KOPT-K1 (cell line): Measurements from ENCODE around the gene SAMD14.

ENCODE experiments used
- H3K27ac ChIP-seq: fragments of 200-600 bp; sonication (generic); 2 replicates; pipeline ENCODE4 v1.5.1; 2016; ENCODE audit warnings: antibody characterized with exemption, mild to moderate bottlenecking, low read depth, low read length; ENCODE audit not compliant: poor library complexity, severe bottlenecking
- H3K36me3 ChIP-seq: fragments of 200-600 bp; sonication (generic); 2 replicates; pipeline ENCODE4 v1.5.1; 2017; ENCODE audit warnings: antibody characterized with exemption, mild to moderate bottlenecking, low read length, moderate library complexity; ENCODE audit not compliant: insufficient read depth
- H3K9me3 ChIP-seq: fragments of 200-600 bp; sonication (generic); 2 replicates; pipeline ENCODE4 v1.5.1; 2017; ENCODE audit warnings: antibody characterized with exemption, low read length, mild to moderate bottlenecking; ENCODE audit not compliant: insufficient read depth, poor library complexity, severe bottlenecking

SAMD14 gene

GRCh38 chr17:50079334-50080095 is 50.4 kb downstream of the SAMD14 start:
- no peaks in the 10 kb centered on the region for H3K9me3 ChIP-seq
- no peak overlapping the region for H3K27ac ChIP-seq
- H3K36me3 ChIP-seq: no peaks in the 10 kb centered on the region

GRCh38 chr17:50078430-50078829 is 51.5 kb downstream of the SAMD14 start:
- H3K36me3 ChIP-seq: no peaks in the 10 kb centered on the region
- no peak overlapping the region for H3K27ac ChIP-seq
- no peaks in the 10 kb centered on the region for H3K9me3 ChIP-seq

GRCh38 chr17:50076591-50077235 is 53.2 kb downstream of the SAMD14 start:
- Histone ChIP-seq H3K9me3 (peaks cover under 1% of the 10 kb centered on the region), H3K36me3 (no peaks in the 10 kb centered on the region), H3K27ac (no peak overlapping the region)

DNA sequence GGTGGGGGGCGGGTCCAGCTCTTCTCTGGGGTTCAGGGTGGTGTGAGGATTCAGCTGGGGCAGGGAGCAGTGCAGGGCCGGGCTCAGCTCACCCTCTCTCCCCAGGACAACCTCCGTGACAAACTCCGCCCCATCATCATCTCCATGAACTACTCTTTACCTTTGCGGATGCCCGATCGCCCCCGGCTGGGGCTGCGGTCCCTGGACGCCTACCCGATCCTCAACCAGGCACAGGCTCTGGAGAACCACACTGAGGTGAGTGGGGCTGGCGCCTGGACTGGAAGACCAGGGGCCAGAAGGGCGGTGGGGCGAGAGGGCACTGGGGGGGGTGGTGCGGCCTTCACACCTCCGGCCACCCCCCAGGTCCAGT is 53.8 kb downstream of the SAMD14 start:
- Histone ChIP-seq H3K27ac (no peak overlapping the region), H3K36me3 (no peaks in the 10 kb centered on the region), H3K9me3 (peaks cover 6% of the 10 kb centered on the region)

DNA sequence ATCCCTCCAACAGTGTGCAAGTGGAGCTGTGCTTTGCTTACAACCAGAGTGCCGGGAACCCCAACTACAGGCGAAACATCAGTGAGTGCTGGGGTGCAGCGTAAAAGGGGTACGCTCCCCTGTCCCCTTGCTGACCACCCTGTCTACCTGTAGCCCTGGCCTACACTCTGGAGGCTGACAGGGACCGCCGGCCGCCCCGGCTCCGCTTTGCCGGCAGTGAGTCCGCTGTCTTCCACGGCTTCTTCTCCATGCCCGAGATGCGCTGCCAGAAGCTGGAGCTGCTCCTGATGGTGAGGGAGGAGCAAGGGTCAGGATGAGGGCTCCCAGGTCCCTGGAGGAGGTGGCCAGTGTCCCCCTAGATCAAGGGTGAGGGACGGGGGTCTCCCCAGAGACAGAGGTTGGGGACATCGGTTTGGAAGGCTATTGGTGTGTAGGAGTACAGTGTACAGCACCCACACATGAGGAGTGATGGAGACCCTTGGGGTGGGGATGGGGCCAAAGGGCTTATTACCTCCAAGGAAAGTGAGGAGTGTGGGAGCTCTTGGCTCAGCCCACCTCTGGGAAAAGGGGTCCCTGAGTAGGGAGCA is 54.4 kb downstream of the SAMD14 start:
- no peaks in the 10 kb centered on the region for H3K36me3 ChIP-seq
- no peak overlapping the region for H3K27ac ChIP-seq
- peaks cover 7% of the 10 kb centered on the region for H3K9me3 ChIP-seq

DNA sequence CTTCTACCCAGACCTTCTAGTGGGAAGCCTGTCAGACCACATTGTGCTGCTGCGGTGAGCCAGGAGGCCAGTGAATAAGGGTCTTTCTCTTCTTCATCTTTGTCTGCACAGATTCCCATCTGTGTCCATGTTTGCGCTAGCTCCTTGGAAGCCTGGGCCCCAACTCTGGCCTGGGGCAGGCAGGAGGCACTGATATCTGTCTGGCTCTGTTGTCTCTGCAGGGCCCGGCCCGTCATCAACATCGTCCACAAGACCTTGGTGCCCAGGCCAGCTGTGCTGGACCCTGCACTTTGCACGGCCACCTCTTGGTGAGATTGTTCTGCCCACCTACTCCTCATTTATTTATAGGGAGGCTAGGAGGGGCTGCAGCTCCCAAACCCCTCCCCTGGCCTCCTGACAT is 55.7 kb downstream of the SAMD14 start:
- Histone ChIP-seq H3K36me3 (no peaks in the 10 kb centered on the region), H3K9me3 (peaks cover 7% of the 10 kb centered on the region), H3K27ac (no peak overlapping the region)

DNA sequence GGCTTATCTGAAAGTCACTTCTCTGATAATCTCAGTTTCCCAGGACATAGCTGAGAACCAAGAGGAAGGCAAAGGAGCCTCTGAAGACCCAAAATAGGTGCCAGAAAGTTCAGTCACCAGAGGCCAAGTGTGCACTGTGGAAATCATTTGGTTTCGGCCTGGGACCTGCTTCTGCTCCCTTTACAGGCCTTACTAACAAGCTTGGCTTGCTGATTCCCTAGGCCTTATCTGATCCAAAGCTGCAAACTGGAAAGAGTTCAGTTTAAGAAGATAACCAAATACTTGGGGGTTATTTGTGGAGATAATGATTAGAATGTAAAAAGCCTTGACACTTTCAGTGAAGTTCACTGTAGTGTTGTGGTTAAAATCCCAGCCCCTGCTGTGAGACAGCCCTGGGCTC is 57.0 kb downstream of the SAMD14 start:
- Histone ChIP-seq H3K9me3 (peaks cover 7% of the 10 kb centered on the region), H3K36me3 (no peaks in the 10 kb centered on the region), H3K27ac (no peak overlapping the region)

- Histone ChIP-seq H3K27ac (no peak overlapping the region), H3K36me3 (no peaks in the 10 kb centered on the region), H3K9me3 (peaks cover 7% of the 10 kb centered on the region)
Observed at GRCh38 chr17:50072130-50072529, 57.8 kb downstream of the SAMD14 start.

GRCh38 chr17:50071692-50072091 is 58.3 kb downstream of the SAMD14 start:
- H3K9me3 ChIP-seq: peaks cover 7% of the 10 kb centered on the region
- H3K27ac ChIP-seq: no peak overlapping the region
- no peaks in the 10 kb centered on the region for H3K36me3 ChIP-seq

- Histone ChIP-seq H3K36me3 (no peaks in the 10 kb centered on the region), H3K9me3 (peaks cover 7% of the 10 kb centered on the region), H3K27ac (no peak overlapping the region)
Observed at GRCh38 chr17:50070908-50071680, 58.9 kb downstream of the SAMD14 start.

DNA sequence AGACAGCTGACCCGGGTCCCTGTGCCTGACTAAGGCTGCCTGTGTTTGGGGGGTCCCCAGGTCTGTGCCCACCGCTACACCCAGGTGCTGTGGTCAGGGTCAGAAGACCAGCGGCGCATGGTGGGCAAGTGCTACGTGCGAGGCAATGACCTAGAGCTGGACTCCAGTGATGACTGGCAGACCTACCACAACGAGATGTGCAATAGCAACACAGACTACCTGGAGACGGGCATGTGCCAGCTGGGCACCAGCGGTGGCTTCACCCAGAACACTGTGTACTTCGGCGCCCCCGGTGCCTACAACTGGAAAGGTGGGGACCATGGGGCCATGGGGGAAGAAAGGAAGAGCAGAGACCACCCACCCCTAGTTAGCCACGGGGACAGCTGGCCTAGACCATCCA is 62.0 kb downstream of the SAMD14 start:
- H3K27ac ChIP-seq: no peak overlapping the region
- no peaks in the 10 kb centered on the region for H3K36me3 ChIP-seq
- H3K9me3 ChIP-seq: peaks cover 7% of the 10 kb centered on the region

GRCh38 chr17:50066995-50067394 is 63.0 kb downstream of the SAMD14 start:
- Histone ChIP-seq H3K27ac (no peak overlapping the region), H3K36me3 (no peaks in the 10 kb centered on the region), H3K9me3 (peaks cover 7% of the 10 kb centered on the region)

GRCh38 chr17:50065056-50065455 is 64.9 kb downstream of the SAMD14 start:
- no peak overlapping the region for H3K27ac ChIP-seq
- H3K9me3 ChIP-seq: no peaks in the 10 kb centered on the region
- H3K36me3 ChIP-seq: no peaks in the 10 kb centered on the region

GRCh38 chr17:50064253-50065001 is 65.5 kb downstream of the SAMD14 start:
- no peak overlapping the region for H3K27ac ChIP-seq
- no peaks in the 10 kb centered on the region for H3K9me3 ChIP-seq
- H3K36me3 ChIP-seq: no peaks in the 10 kb centered on the region
